GM19099 (cell line): ENCODE measurements around the gene ANKZF1.
A peak's percentile ranks its signal among the peaks of the same experiment; 100 is the strongest.

Experiments used
- POLR2A ChIP-seq: IDR thresholded peaks from 3 replicates; pipeline ENCODE4 v1.6.1; 2011; ENCODE audit warnings: low read depth; ENCODE audit not compliant: insufficient read length; ENCODE audit errors: extremely low read depth

Gene ANKZF1

DNA sequence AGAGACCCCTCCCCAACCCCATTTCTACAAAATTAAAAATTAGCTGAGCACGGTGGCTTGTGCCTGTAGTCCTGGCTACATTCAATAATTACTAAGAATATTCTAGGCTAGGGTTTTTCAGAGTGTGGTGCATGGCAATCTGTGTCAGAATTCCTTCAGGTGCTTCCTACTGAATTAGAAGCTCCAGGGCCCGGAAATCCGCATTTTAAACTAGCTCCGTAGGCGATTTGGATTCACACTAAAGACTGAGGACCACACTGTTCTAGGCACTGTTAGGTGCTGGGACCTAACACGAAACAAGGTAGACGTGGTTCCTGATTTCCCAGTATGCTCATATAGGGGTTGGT, 23.7 kb upstream of the ANKZF1 start:
- TF ChIP-seq POLR2A, result no peak

DNA sequence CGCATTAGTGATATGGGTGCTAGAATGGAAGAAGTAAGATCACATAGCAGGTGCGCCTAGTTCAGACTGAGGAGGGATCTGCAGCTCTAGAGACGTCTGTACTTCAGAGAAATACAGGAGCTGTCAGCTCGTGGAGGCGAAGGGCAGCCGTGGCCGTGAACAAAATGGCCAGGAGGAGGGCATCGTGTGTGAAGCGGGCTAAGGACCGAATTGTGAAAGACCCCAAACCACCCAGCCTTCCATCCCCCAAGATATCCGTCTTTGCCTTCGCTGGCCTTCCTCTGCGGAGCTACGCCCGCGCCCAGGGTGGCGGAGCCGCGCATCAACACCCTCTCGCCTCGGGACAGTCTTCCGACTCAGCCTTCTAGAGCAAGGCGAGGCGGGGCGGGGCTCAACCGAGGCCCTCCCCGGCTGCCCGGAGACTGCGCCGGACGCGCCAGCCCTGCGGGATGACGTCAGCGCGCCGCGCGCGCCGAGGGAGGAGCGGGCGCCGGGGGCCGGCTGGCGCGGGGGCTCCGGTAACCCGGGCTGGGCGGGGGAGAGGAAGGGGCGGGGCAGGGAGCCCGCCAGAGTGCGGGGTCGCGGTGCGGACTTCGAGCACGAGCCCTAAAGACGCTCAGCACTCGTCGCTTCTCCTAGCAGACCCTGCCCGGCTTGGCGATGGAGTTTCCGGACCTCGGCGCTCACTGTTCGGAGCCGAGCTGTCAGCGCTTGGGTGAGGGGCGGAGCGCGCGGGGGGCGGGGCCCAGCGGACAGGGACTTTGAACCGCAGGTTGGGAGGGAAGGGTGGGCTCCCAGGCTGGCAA, 23.1 kb upstream of the ANKZF1 start, which contains the start of gene ZFAND2B:
Gene ZFAND2B (plus strand): TSS at position 455 of the 806 bp plus-strand sequence. CDS start 206 bp downstream, at position 661.
- TF ChIP-seq POLR2A, result peak; percentile 98

DNA sequence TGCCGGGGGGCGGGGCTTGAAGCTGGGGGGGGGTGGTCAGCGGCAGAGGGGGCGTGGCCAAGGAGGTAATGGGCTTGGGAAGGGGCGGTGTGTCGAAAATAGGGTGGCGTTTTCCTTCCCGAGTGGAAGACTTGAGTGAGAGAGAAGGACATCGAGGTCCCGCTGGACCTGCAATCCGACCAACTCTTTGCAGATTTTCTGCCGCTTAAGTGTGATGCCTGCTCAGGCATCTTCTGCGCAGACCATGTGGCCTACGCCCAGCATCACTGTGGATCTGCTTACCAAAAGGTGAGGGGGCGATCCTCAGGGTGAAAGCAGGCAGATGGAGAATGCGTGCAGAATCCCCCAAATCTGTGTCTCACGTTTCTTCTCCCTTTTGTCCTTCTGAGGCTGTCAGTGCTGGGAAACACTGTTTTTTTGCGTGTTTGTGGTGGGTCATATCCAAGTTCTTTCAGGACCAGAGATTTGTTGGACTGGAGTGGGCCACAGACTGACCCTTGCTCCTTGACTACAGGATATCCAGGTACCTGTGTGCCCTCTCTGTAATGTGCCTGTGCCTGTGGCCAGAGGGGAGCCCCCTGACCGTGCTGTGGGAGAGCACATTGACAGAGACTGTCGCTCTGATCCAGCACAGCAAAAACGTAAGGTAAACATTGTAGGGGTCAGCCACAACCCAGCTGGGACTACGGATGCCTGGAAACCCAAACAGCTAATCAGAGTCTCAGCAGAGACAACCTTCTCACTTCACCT, 22.3 kb upstream of the ANKZF1 start:
- no peak for TF ChIP-seq POLR2A

DNA sequence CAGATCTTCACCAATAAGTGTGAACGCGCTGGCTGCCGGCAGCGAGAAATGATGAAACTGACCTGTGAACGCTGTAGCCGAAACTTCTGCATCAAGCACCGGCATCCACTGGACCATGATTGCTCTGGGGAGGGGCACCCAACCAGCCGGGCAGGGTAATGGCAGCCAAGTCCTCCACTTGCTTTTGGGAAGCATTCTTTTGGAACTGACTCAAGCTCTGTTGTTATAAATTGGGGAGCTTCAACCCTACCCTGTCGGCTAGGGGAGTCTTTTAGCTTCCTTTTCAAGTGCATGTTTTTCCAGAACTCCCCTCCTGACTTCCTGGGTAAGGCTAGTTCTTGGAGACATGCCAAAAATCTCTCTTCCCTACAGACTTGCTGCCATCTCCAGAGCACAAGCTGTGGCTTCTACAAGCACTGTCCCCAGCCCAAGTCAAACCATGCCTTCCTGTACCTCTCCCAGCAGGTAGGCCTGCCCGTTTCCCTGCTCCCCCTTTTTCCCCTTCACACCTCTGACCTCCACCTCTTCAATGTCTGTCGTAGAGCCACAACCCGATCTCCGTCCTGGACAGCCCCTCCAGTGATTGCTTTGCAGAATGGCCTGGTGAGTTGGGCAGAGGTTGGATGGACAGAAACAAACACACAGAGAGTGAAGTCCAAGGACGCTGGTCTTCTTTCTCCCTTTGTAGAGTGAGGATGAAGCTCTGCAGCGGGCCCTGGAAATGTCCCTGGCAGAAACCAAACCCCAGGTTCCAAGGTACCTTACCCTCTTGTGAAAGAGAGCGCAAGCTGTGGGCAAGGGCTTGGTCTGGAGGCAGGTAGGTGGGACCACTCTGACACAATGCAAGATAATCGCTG, 21.5 kb upstream of the ANKZF1 start:
- TF ChIP-seq POLR2A, result no peak

DNA sequence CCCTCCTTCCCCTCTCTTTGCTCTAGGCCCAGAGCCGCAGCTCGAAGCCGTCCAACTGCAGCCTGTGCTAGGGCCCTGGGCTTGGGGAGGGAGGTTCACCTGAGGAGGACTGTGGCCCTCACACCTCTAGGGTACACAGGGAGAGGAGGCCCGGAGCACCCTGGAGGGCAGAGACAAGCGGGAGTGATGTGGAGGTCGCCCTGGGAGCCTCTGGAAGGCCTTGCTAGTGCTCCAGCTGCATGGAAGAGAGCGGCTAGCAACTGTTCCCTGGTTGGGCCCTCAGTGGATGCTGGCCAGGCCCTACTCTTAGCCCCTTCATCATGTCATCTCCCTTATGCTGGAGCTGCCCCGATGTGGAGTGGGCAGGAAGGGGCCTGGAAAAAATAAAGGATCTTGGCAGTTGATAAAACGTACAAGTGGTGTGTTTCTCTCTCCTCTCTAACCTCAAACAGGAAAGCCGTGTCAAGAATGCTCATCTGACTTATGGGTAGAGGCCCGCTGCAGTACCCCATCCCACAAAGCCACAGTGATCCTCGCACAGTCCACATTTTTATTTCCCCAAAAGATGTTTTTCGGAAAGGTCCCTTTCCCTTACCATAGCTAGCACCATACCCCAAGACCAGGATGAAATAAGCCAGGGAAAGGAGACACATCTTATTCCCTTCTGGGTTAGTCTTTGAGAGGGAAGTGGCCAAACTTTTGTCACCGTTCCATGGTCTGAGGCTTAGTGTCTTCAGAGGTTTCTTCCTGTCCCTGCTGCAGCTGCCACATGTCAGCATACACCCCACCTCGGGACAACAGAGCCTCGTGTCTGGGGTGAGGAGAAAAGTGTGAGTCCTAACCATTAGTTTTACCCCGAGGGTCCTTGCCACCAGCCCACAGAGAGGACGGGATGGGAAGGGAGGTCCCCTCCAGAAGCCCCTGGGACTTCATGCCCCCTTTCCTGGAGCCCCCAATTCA, 20.1 kb upstream of the ANKZF1 start:
- TF ChIP-seq POLR2A, result no peak

DNA sequence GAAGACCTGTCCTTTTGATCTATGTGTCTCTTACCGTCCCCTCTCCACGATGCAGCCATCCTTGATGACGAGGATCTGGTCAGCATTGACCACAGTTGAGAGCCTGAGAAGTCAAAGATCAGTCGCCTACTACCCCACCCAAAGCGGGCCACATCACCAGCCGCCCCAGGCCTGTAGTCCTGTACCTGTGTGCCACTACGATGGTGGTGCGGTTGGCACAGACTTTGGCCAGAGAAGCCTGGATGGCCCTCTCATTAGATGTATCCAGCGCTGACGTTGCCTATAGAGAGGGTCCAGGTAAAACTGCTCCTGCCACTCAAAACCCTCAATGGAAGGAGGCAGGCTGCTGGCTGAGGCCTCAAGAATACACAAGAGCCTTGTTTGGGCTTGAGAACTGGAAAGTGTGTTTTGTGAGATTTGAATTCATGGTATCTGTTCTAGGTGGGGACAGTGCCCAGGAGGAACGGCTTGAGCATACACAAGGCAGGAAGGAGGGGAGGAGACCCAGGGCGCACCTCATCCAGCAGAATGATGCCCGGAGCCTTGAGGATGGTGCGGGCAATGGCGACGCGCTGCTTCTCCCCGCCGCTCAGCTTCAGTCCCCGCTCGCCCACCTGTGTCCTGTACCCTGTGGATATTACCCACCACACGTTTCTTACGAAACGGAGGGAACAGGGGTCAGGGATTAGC, 19.3 kb upstream of the ANKZF1 start:
- TF ChIP-seq POLR2A, result no peak

DNA sequence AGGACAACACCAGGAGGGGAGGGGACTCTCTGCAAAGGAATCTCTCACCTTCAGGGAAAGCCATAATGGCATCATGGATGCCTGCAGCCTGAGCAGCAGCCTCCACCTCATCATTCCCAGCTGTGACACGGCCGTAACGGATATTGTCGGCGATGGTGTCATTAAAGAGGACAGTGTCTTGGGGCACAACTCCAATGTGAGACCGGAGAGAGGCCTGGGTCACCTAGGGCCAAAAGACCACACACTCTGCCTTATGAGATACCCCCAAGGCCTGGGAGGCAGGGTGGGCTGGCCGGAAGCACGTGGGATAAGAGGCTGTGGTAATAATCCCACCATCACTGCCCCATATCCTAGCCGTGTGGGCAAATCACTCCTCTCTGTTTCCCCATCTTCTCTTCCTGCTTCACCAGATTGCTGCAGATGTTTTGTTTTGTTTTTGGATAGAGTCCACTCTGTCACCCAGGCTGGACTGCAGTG, 18.7 kb upstream of the ANKZF1 start:
- no peak for TF ChIP-seq POLR2A

DNA sequence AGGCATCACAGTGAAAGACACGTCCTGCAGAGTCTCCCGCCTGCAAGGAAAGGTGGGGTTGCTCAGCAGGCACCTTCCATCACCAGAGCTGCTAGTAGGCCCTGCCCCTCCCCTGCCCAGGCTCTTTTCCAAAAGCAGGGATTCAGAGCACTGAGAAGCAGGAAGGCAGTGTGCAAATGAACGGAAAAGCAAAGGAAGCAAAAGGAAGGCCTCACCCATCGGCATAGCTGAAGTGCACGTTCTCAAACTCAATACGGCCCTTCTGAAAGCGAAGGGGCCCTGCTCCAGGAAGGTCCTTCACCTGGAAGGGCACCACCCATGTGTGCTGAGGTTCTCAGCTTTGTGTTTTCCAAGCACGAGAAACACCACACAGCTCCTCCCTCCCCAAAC, 16.6 kb upstream of the ANKZF1 start:
- no peak for TF ChIP-seq POLR2A

DNA sequence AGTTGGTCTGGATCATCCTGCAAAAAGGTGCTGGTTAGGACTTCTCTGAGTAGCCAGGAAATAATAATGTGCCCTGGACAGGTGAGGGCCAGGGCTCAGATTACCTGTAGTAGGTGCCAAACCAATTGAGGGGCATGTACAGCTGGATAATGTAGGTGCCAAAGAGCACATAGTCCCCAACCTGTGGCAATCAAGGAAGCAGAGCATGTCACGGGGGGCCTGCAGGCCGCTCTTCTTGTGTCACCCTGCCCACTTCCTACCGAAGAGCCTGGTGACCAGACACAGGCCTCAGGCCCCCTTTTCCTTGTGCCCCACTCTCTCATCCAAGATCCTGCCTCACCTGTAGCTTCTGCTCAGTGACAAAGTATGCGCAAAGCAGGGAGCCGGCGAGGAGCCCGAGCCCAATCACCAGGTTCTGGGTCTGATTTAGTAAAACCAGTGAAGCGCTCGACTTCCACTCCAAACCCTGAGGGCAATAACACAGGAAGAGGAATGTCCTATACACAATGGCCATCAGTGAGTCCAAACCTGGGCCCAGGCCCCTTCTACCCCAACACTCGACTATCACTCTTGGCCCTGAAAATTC, 16.0 kb upstream of the ANKZF1 start:
- no peak for TF ChIP-seq POLR2A

DNA sequence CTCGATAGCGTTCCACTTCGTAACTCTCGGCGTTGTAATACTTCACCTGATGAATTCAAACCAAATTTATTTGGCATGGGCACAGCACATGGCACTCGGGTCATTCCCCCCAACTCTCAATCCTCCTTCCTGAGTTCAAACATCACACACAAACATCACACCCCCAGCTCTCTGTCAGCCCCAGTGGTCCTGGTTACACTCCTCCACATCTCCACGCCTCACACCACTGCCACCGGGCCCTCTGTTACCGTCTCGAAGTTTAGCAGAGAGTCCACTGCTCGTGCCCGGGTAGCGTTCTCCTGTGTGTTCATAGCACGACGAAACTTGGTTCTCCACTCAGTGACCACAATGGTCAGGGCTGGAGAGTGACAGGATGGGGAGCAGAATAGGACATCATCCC, 15.5 kb upstream of the ANKZF1 start:
- no peak for TF ChIP-seq POLR2A

DNA sequence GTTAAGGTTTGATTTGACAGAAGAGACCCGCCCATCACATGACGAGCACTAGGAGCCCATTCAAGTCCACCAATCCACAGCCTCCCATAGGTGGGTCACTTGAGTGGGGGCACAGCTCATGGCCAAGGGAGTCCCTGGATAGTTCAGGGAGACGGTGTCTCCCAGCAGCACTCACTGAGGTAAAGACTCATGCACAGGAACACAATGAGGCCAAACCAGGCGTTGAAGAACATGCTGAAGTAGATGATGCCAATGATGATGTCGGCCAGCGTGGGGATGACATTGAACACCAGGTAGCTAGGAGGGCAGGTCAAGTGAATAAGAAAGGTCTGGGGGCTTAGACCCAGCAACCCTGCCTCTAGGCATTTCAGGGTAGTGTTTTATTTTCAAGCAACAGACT, 14.8 kb upstream of the ANKZF1 start:
- no peak for TF ChIP-seq POLR2A

DNA sequence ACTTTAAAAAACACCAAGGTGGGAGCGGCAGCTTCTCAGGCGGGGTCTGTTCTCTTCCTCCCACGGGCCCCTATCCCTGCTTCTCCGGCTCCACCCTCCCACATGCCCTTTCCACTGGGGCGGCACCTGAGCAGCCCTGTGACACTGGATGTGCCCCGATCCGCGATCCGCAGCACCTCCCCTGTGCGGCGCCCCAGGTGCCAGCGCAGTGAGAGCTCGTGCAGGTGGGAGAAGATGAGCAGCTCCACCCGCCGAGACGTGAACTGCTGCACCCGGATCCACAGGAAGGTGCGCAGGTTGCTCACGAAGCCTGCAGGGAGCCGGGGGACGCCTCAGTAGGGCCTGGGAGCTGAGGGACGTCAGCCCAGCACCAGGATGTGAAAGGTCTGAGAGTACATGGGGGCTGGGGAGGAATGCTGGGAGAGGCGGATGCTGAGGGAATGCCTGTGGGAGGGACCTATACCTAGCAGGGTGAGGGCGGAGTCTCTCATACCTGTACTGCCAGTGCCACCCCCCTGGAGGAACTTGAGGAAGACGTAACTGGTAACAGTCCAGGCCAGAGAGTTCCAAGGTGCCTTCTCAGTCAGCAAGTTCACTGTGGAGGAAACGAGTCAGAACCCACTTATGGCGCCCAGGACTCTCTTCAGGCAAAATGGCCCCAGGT, 13.6 kb upstream of the ANKZF1 start:
- no peak for TF ChIP-seq POLR2A

DNA sequence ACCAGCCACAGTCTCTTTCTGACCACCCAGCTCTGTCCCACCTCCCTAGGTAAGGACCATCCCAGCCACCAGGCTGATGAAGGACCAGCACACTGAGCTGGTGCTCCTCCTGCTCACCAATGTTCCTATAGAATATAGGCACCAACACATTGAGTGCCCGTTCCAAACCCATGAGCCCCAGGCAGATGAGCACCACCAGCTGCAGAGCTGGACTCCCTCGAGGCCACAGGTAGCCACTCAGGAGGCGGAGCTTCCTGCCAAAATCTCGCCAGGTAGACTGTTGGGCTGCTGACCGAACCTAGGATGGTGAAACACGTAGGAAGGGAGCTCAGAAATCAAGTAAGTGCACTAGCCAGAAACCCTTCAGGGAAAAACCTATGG, 13.1 kb upstream of the ANKZF1 start:
- TF ChIP-seq POLR2A, result no peak
